Liver (tissue), 9 donors: ENCODE measurements around the gene PTPRD. TPM values are rescaled to one million over a fixed set of nuclear protein-coding genes. Genes with fewer than 3 reads are reported as not detected.

Experiments
- DNase-seq: peaks from one replicate; pipeline ENCODE4 v3.0.0-alpha.2; 2017; ENCODE audit warnings: low spot score
- H3K27ac ChIP-seq, 2 donors: one replicate each; pipeline ENCODE4 v1.7.0; 2013; ENCODE audit warnings: inconsistent platforms in 2 of 2, low read length in 2 of 2, control low read depth in 1 of 2, low read depth in 1 of 2, mild to moderate bottlenecking in 1 of 2
- H3K27me3 ChIP-seq, 4 donors: one replicate each; pipeline versions ENCODE4 v1.6.1 to v1.7.0; 2013; ENCODE audit warnings: low read length in 3 of 4, inconsistent platforms in 1 of 4, mild to moderate bottlenecking in 1 of 4, moderate library complexity in 1 of 4; ENCODE audit not compliant: control insufficient read depth in 4 of 4, insufficient read depth in 4 of 4
- H3K36me3 ChIP-seq, 4 donors: one replicate each; pipeline versions ENCODE4 v1.6.1 to v1.7.0; 2013; ENCODE audit warnings: low read length in 3 of 4, mild to moderate bottlenecking in 3 of 4, low read depth in 1 of 4, moderate library complexity in 1 of 4; ENCODE audit not compliant: control insufficient read depth in 4 of 4, insufficient read depth in 3 of 4
- H3K4me1 ChIP-seq, 4 donors: one replicate each; pipeline versions ENCODE4 v1.6.1 to v1.7.0; 2013; ENCODE audit warnings: low read length in 3 of 4, mild to moderate bottlenecking in 3 of 4, moderate library complexity in 1 of 4; ENCODE audit not compliant: control insufficient read depth in 4 of 4, insufficient read depth in 4 of 4
- H3K4me3 ChIP-seq, 3 donors: one replicate each; pipeline versions ENCODE4 v1.6.1 to v1.7.0; 2013; ENCODE audit warnings: low read length in 3 of 3, control low read depth in 1 of 3, low read depth in 1 of 3, mild to moderate bottlenecking in 1 of 3
- H3K9ac ChIP-seq, 2 donors: one replicate each; pipeline ENCODE4 v1.7.0; 2013; ENCODE audit warnings: low read length in 2 of 2, mild to moderate bottlenecking in 2 of 2, moderate library complexity in 2 of 2, control low read depth in 1 of 2, low read depth in 1 of 2
- H3K9me3 ChIP-seq, 4 donors: one replicate each; pipeline versions ENCODE4 v1.6.1 to v1.7.0; 2013; ENCODE audit warnings: low read length in 3 of 4; ENCODE audit not compliant: control insufficient read depth in 4 of 4
- ATF3 ChIP-seq: IDR thresholded peaks from 2 replicates; pipeline ENCODE4 v1.6.1; 2016; ENCODE audit warnings: antibody characterized with exemption
- CTCF ChIP-seq: fragments of 150-350 bp; IDR thresholded peaks from 2 replicates; pipeline ENCODE4 v1.5.1; 2017; ENCODE audit warnings: improper control_type of control experiment, low read depth, low read length; ENCODE audit not compliant: missing input control
- FOXA1 ChIP-seq: IDR thresholded peaks from 2 replicates; pipeline ENCODE4 v1.6.1; 2016; ENCODE audit warnings: antibody characterized with exemption
- FOXA2 ChIP-seq: IDR thresholded peaks from 2 replicates; pipeline ENCODE4 v1.6.1; 2016; ENCODE audit warnings: antibody characterized with exemption
- GABPA ChIP-seq, 2 donors: IDR thresholded peaks in 1 of 2; conservative IDR thresholded peaks in 1 of 2; 2 replicates each; pipeline ENCODE4 v1.6.1; 2016; ENCODE audit warnings: antibody characterized with exemption in 2 of 2, mild to moderate bottlenecking in 1 of 2, moderate library complexity in 1 of 2
- HNF4G ChIP-seq: IDR thresholded peaks from 2 replicates; pipeline ENCODE4 v1.6.1; 2016; ENCODE audit warnings: antibody characterized with exemption
- JUND ChIP-seq, 2 donors: IDR thresholded peaks; 2 replicates each; pipeline ENCODE4 v1.6.1; 2016; ENCODE audit warnings: antibody characterized with exemption in 2 of 2
- MAX ChIP-seq: IDR thresholded peaks from 2 replicates; pipeline ENCODE4 v1.6.1; 2016; ENCODE audit warnings: antibody characterized with exemption
- NR2F2 ChIP-seq: IDR thresholded peaks from 2 replicates; pipeline ENCODE4 v1.6.1; 2016; ENCODE audit warnings: antibody characterized with exemption
- RAD21 ChIP-seq, 2 donors: IDR thresholded peaks; 2 replicates each; pipeline ENCODE4 v1.6.1; 2016; ENCODE audit warnings: antibody characterized with exemption in 2 of 2, mild to moderate bottlenecking in 2 of 2
- REST ChIP-seq: IDR thresholded peaks from 2 replicates; pipeline ENCODE4 v1.6.1; 2016; ENCODE audit warnings: antibody characterized with exemption, mild to moderate bottlenecking
- SP1 ChIP-seq: IDR thresholded peaks from 2 replicates; pipeline ENCODE4 v1.6.1; 2018; ENCODE audit warnings: antibody characterized with exemption, mild to moderate bottlenecking
- TAF1 ChIP-seq: conservative IDR thresholded peaks from 2 replicates; pipeline ENCODE4 v1.6.1; 2016; ENCODE audit warnings: antibody characterized with exemption, mild to moderate bottlenecking
- YY1 ChIP-seq: IDR thresholded peaks from 2 replicates; pipeline ENCODE4 v1.6.1; 2016; ENCODE audit warnings: antibody characterized with exemption, mild to moderate bottlenecking
- ZBTB33 ChIP-seq: IDR thresholded peaks from 2 replicates; pipeline ENCODE4 v1.6.1; 2016; ENCODE audit warnings: antibody characterized with exemption
- WGBS: extraction: QIAGEN DNeasy Blood & Tissue Kit; methylation state at CpG from one replicate; pipeline ENCODE4 v1.1.7; 2013; 5-methylcytosine and 5-hydroxymethylcytosine counted together
- polyA plus RNA-seq, 2 donors: library from polyadenylated mRNA; stranded (reverse) in 1 of 2; unstranded in 1 of 2; fragments of 200-250 nt in 1 of 2; fragments of >200 nt in 1 of 2; fragmentation: Nextera tagmentation in 1 of 2; extraction: Ambion mirVana in 1 of 2; gene quantifications; one replicate each; pipeline versions ENCODE4 v1.2.1 to v1.2.3, GENCODE V29; 2013 to 2015
- total RNA-seq, 2 donors: library from RNA; depleted of rRNA; stranded (reverse); fragments of >200 nt; gene quantifications; one replicate each; pipeline ENCODE4 v1.2.3, GENCODE V29; 2014
- donor health status: healthy.
- donor health status: healthy.
- donor health status: healthy.
- donor health status: healthy.
- donor health status: healthy.

PTPRD gene
- total and polyA plus RNA-seq, 4 donors = 0.78 to 34.2 (median 4.7) TPM

- TF ChIP-seq RAD21 (IDR thresholded peaks at IDR 0.05) (no peak), NR2F2 (no peak), FOXA2 (no peak), JUND (IDR thresholded peaks at IDR 0.05) (no peak), ZBTB33 (no peak)
- WGBS = 67% methylated on average over 2 of the region's 2 CpGs
- no peaks in the 10 kb centered on the region for H3K36me3 ChIP-seq
- no peaks in the 10 kb centered on the region for H3K27me3 ChIP-seq
- H3K9me3 ChIP-seq = no peaks in the 10 kb centered on the region
- DNase-seq = no peak
- H3K9ac ChIP-seq = no peak overlapping the region
- no peaks in the 10 kb centered on the region for H3K4me1 ChIP-seq
- no peak overlapping the region for H3K27ac ChIP-seq
- no peak overlapping the region for H3K4me3 ChIP-seq
Measured at GRCh38 chr9:9774471-9774870, 838.3 kb downstream of the PTPRD start.

- no peaks in the 10 kb centered on the region for H3K27me3 ChIP-seq
- no peak overlapping the region for H3K9ac ChIP-seq
- no peak overlapping the region for H3K4me3 ChIP-seq
- WGBS = 72% methylated on average over 3 of the region's 3 CpGs
- TF ChIP-seq CTCF = no peak
- TF ChIP-seq ATF3 = no peak
- no peaks in the 10 kb centered on the region for H3K36me3 ChIP-seq
- no peak overlapping the region for H3K27ac ChIP-seq
- H3K9me3 ChIP-seq = no peaks in the 10 kb centered on the region
- DNase-seq = no peak
- H3K4me1 ChIP-seq = no peaks in the 10 kb centered on the region
Measured at GRCh38 chr9:9771314-9771713, 841.5 kb downstream of the PTPRD start.

- 29% methylated on average over 2 of the region's 2 CpGs for WGBS
- no peak for DNase-seq
- no peaks in the 10 kb centered on the region for H3K36me3 ChIP-seq
- TF ChIP-seq ATF3 (no peak), FOXA1 (no peak), TAF1 (no peak), ZBTB33 (no peak), HNF4G (no peak), YY1 (no peak), GABPA (IDR thresholded peaks at IDR 0.05 in 1 of 2, conservative IDR thresholded peaks at IDR 0.05 in 1 of 2) (no peak), REST (no peak), SP1 (no peak), FOXA2 (no peak), CTCF (no peak), MAX (no peak)
Measured at GRCh38 chr9:9764821-9765220, 848.0 kb downstream of the PTPRD start.

More at GRCh38 chr9:9764821-9765220, 848.0 kb downstream of the PTPRD start:
- Histone ChIP-seq H3K27ac (no peak overlapping the region), H3K9me3 (no peaks in the 10 kb centered on the region), H3K4me1 (no peaks in the 10 kb centered on the region), H3K9ac (no peak overlapping the region), H3K27me3 (no peaks in the 10 kb centered on the region), H3K4me3 (no peak overlapping the region)
